Measurements from ENCODE around the gene SUN2. TPM values are rescaled to one million over a fixed set of nuclear protein-coding genes. Genes with fewer than 3 reads are reported as not detected.

The SUN2 gene
- total and polyA plus RNA-seq, 2 donors (not counting 3 experiments of a cell fraction or from before 2014, with no cell fraction given) = 76.7 to 133 TPM

DNA sequence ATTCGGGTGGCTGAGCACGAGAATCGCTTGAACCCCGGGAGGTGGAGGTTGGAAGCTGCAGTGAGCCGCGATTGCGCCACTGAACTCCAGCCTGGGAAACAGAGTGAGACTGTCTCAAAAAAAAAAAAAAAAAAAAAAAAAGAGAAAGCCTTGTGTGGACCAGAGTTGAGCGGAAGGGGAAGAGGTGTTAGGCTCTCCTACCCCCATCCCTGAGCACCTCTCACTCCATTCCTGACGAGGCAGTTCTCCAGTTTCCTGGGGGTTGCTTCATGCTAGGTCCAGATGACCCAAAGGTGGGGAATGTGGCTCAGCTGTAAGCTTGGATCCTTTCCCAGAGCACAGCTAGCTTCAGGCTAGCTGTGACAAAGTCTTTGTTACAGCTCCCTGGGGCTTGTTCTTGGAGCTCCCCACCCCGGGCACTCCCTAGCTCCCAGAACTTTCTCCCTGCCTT, 46.9 kb upstream of the SUN2 start:
- no TSS peak for BruUV-seq (replicated peaks)
- H3K4me2 ChIP-seq (ENCODE audit: insufficient read depth, low read length) = no peak overlapping the region
- no peak overlapping the region for H3K4me3 ChIP-seq (replicated peaks in 1 of 3; ENCODE audit: insufficient read depth in 1 of 3, low read depth in 1 of 3, low read length in 3 of 3)

More for the DNA sequence above, 46.9 kb upstream of the SUN2 start:
- Histone ChIP-seq H3K36me3 (ENCODE audit: control insufficient read depth in 2 of 2, extremely low read depth in 1 of 2, insufficient read depth in 2 of 2, low read length in 2 of 2) (no peaks in the 10 kb centered on the region), H3K27me3 (ENCODE audit: control insufficient read depth in 2 of 2, insufficient read depth in 2 of 2, low read length in 2 of 2) (peaks cover 10 to 21% of the 10 kb centered on the region in 2 experiments), H3K9ac (replicated peaks; ENCODE audit: extremely low read depth, insufficient read depth, low read length) (no peak overlapping the region), H3K79me2 (ENCODE audit: control insufficient read depth, insufficient read depth, low read length) (no peaks in the 10 kb centered on the region), H2AFZ (ENCODE audit: low read depth, low read length) (no peak overlapping the region), H3K9me1 (replicated peaks; ENCODE audit: control insufficient read depth, extremely low read depth, insufficient read depth, low read length) (no peaks in the 10 kb centered on the region), H3K4me1 (ENCODE audit: control insufficient read depth, extremely low read depth, insufficient read depth, low read length) (no peaks in the 10 kb centered on the region), H3K9me3 (replicated peaks; ENCODE audit: control insufficient read depth, insufficient read depth, low read length) (no peaks in the 10 kb centered on the region), H4K20me1 (replicated peaks; ENCODE audit: control insufficient read depth, extremely low read depth, insufficient read depth, low read length) (no peaks in the 10 kb centered on the region), H3K27ac (ENCODE audit: insufficient read depth, low read depth, low read length) (no peak overlapping the region)
- DNase-seq (ENCODE audit: low read depth, low spot score) (no peak), FAIRE-seq (no peak)
- intact Hi-C loops (cut with micrococcal nuclease) = no loop called here
- dilution Hi-C loops (cut with MboI; ENCODE audit: extremely low pct_ligation_motif_present, low sequenced_read_pairs) = no loop called here
- ChIA-PET CTCF (interaction anchor here (0.6 to 2.6 kb wide), 2 partner anchors 33 to 56 kb away, joined by 3 to 16 read pairs; no protein-coding TSS in a partner anchor), POLR2A (interaction anchor here (0.7 kb wide), 1 partner anchor 37 kb away, joined by 7 read pairs; no protein-coding TSS in a partner anchor)
- TF ChIP-seq POLR2AphosphoS5 (IDR thresholded peaks at IDR 0.05; ENCODE audit: insufficient read depth, low read depth, low read length) (no peak), POLR2A (IDR thresholded peaks at IDR 0.05; ENCODE audit: low read depth, low read length) (no peak), FOS (IDR thresholded peaks at IDR 0.05; ENCODE audit: borderline replicate concordance, insufficient read depth, low read length) (no peak), GATA2 (IDR thresholded peaks at IDR 0.05; ENCODE audit: insufficient read depth, insufficient read length, low read depth, low read length) (no peak), MYC (IDR thresholded peaks at IDR 0.05; ENCODE audit: low read depth, low read length) (no peak), JUN (IDR thresholded peaks at IDR 0.05; ENCODE audit: borderline replicate concordance, insufficient read depth, insufficient read length, low read depth) (no peak), EZH2 (IDR thresholded peaks at IDR 0.05; ENCODE audit: borderline replicate concordance, low read depth, low read length, severe bottlenecking) (no peak)
- TF ChIP-seq, protein P1, sequence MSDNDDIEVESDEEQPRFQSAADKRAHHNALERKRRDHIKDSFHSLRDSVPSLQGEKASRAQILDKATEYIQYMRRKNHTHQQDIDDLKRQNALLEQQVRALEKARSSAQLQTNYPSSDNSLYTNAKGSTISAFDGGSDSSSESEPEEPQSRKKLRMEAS (IDR thresholded peaks at IDR 0.05; ENCODE audit: insufficient read depth, insufficient read length) = no peak
- TF ChIP-seq, protein P2, sequence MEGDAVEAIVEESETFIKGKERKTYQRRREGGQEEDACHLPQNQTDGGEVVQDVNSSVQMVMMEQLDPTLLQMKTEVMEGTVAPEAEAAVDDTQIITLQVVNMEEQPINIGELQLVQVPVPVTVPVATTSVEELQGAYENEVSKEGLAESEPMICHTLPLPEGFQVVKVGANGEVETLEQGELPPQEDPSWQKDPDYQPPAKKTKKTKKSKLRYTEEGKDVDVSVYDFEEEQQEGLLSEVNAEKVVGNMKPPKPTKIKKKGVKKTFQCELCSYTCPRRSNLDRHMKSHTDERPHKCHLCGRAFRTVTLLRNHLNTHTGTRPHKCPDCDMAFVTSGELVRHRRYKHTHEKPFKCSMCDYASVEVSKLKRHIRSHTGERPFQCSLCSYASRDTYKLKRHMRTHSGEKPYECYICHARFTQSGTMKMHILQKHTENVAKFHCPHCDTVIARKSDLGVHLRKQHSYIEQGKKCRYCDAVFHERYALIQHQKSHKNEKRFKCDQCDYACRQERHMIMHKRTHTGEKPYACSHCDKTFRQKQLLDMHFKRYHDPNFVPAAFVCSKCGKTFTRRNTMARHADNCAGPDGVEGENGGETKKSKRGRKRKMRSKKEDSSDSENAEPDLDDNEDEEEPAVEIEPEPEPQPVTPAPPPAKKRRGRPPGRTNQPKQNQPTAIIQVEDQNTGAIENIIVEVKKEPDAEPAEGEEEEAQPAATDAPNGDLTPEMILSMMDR (IDR thresholded peaks at IDR 0.05; ENCODE audit: extremely low read depth in 1 of 2, insufficient read depth in 1 of 2, low read depth in 1 of 2, low read length in 2 of 2) = no peak
